Spinal cord (tissue), 10 donors: Measurements from ENCODE around the gene IL11RA. TPM values are rescaled to one million over a fixed set of nuclear protein-coding genes. Genes with fewer than 3 reads are reported as not detected.
A peak's percentile ranks its signal among the peaks of the same experiment; 100 is the strongest.

ENCODE experiments used
- DNase-seq, 6 donors: peaks; one replicate each; pipeline versions ENCODE4 v3.0.0 to v3.0.0-alpha.2; 2013 to 2015; ENCODE audit warnings: low spot score in 6 of 6, low read depth in 4 of 6
- H3K27ac ChIP-seq: one replicate; pipeline ENCODE4 v1.5.1; 2013; ENCODE audit warnings: low read depth, low read length, control low read depth
- H3K27me3 ChIP-seq: one replicate; pipeline ENCODE4 v1.6.1; 2013; ENCODE audit warnings: low read length; ENCODE audit not compliant: control insufficient read depth, insufficient read depth
- H3K36me3 ChIP-seq: one replicate; pipeline ENCODE4 v1.6.1; 2013; ENCODE audit warnings: low read length; ENCODE audit not compliant: control insufficient read depth, insufficient read depth
- H3K4me1 ChIP-seq: one replicate; pipeline ENCODE4 v1.6.1; 2013; ENCODE audit warnings: low read length; ENCODE audit not compliant: control insufficient read depth, insufficient read depth
- H3K4me3 ChIP-seq: one replicate; pipeline ENCODE4 v1.5.1; 2013; ENCODE audit warnings: low read depth, low read length, control low read depth
- H3K9me3 ChIP-seq: one replicate; pipeline ENCODE4 v1.6.1; 2013; ENCODE audit warnings: low read length; ENCODE audit not compliant: control insufficient read depth, insufficient read depth
- WGBS: methylation state at CpG from one replicate; pipeline ENCODE4 v1.1.5; 2013; ENCODE audit warnings: missing lambda C conversion rate; ENCODE audit not compliant: insufficient coverage; 5-methylcytosine and 5-hydroxymethylcytosine counted together
- polyA plus RNA-seq, 2 donors: library from polyadenylated mRNA; unstranded; fragments of 120-200 nt; gene quantifications; one replicate each; pipeline ENCODE4 v1.2.1, GENCODE V29; 2013; ENCODE audit not compliant: insufficient read length in 2 of 2
- total RNA-seq, 2 donors: library from RNA; depleted of rRNA in 1 of 2; stranded (reverse); fragments of 120-200 nt in 1 of 2; fragments of >200 nt in 1 of 2; gene quantifications; one replicate each; pipeline versions ENCODE4 v1.2.3 to v1.2.4, GENCODE V29; 2013 to 2014
- donor health status: healthy.

The IL11RA gene
- total and polyA plus RNA-seq, 4 donors, result 24.1 to 69.9 (median 52.5) TPM

- no peak for DNase-seq
- Histone ChIP-seq H3K4me3 (no peak overlapping the region), H3K27me3 (peaks cover 64% of the 10 kb centered on the region), H3K9me3 (no peaks in the 10 kb centered on the region), H3K36me3 (peaks cover 2% of the 10 kb centered on the region), H3K27ac (no peak overlapping the region), H3K4me1 (peaks cover 21% of the 10 kb centered on the region)
- whole genome bisulfite sequencing, result 27% methylated on average over 4 of the region's 5 CpGs
Observed at GRCh38 chr9:34629491-34629808, 22.5 kb upstream of the IL11RA start.

GRCh38 chr9:34630402-34631154, 21.4 kb upstream of the IL11RA start:
- 49% methylated on average over 4 of the region's 5 CpGs for WGBS
- Histone ChIP-seq H3K9me3 (no peaks in the 10 kb centered on the region), H3K27me3 (peaks cover 54% of the 10 kb centered on the region), H3K27ac (no peak overlapping the region), H3K4me3 (no peak overlapping the region), H3K4me1 (peaks cover 18% of the 10 kb centered on the region), H3K36me3 (peaks cover 12% of the 10 kb centered on the region)
- DNase-seq, result peak in 2 of 6 donors; percentile 58 to 59

- H3K36me3 ChIP-seq, result peaks cover 15% of the 10 kb centered on the region
- H3K4me1 ChIP-seq, result peaks cover 41% of the 10 kb centered on the region
- H3K9me3 ChIP-seq, result no peaks in the 10 kb centered on the region
- DNase-seq, result no peak
- 65% methylated on average over 3 of the region's 5 CpGs for WGBS
- H3K4me3 ChIP-seq, result no peak overlapping the region
- peaks cover 30% of the 10 kb centered on the region for H3K27me3 ChIP-seq
- H3K27ac ChIP-seq, result no peak overlapping the region
Observed at GRCh38 chr9:34633166-34633565, 18.8 kb upstream of the IL11RA start.

- Histone ChIP-seq H3K4me3 (no peak overlapping the region), H3K27me3 (peaks cover 23% of the 10 kb centered on the region), H3K27ac (no peak overlapping the region), H3K36me3 (peaks cover 15% of the 10 kb centered on the region), H3K4me1 (peaks cover 46% of the 10 kb centered on the region), H3K9me3 (no peaks in the 10 kb centered on the region)
- DNase-seq, result peak in 2 of 6 donors; percentile 83 to 88
- 0% methylated on average over 2 of the region's 3 CpGs for WGBS
Observed at GRCh38 chr9:34633851-34634550, 18.0 kb upstream of the IL11RA start.

- no peak for DNase-seq
- no peaks in the 10 kb centered on the region for H3K9me3 ChIP-seq
- no peak overlapping the region for H3K4me3 ChIP-seq
- peaks cover 42% of the 10 kb centered on the region for H3K4me1 ChIP-seq
- peaks cover 16% of the 10 kb centered on the region for H3K27me3 ChIP-seq
- no peak overlapping the region for H3K27ac ChIP-seq
- WGBS, result no CpG with 5 or more reads among the region's 3 CpGs
- peaks cover 15% of the 10 kb centered on the region for H3K36me3 ChIP-seq
Observed at GRCh38 chr9:34634551-34635248, 17.3 kb upstream of the IL11RA start.

- no peak overlapping the region for H3K27ac ChIP-seq
- no peak for DNase-seq
- WGBS, result 97% methylated on average over 14 of the region's 14 CpGs
- peaks cover 40% of the 10 kb centered on the region for H3K4me1 ChIP-seq
- H3K27me3 ChIP-seq, result peaks cover 7% of the 10 kb centered on the region
- no peaks in the 10 kb centered on the region for H3K9me3 ChIP-seq
- no peak overlapping the region for H3K4me3 ChIP-seq
- peaks cover 15% of the 10 kb centered on the region for H3K36me3 ChIP-seq
Observed at GRCh38 chr9:34635556-34635955, 16.4 kb upstream of the IL11RA start.

GRCh38 chr9:34636791-34637355, 15.1 kb upstream of the IL11RA start:
- H3K36me3 ChIP-seq, result peaks cover 15% of the 10 kb centered on the region
- H3K27me3 ChIP-seq, result no peaks in the 10 kb centered on the region
- peak overlapping the region; percentile 67 for H3K4me3 ChIP-seq
- WGBS, result 3% methylated on average over 22 of the region's 23 CpGs
- H3K4me1 ChIP-seq, result peaks cover 34% of the 10 kb centered on the region
- H3K9me3 ChIP-seq, result no peaks in the 10 kb centered on the region
- no peak for DNase-seq
- peak overlapping the region; percentile 87 for H3K27ac ChIP-seq

- peak within 1 kb of the TSS; percentile 87 for H3K27ac ChIP-seq
- WGBS, result under 1% methylated on average over 74 of the region's 74 CpGs
Observed at GRCh38 chr9:34637356-34638137, 14.4 kb upstream of the IL11RA start, which contains the start of gene SIGMAR1. SIGMAR1 (minus strand) TSS chr9:34637787; CDS start chr9:34637697, 90 bp downstream.

GRCh38 chr9:34638138-34638445, 13.9 kb upstream of the IL11RA start:
- H3K9me3 ChIP-seq, result no peaks in the 10 kb centered on the region
- peaks cover 34% of the 10 kb centered on the region for H3K4me1 ChIP-seq
- peak overlapping the region; percentile 67 for H3K4me3 ChIP-seq
- 2% methylated on average over 7 of the region's 7 CpGs for WGBS
- no peaks in the 10 kb centered on the region for H3K27me3 ChIP-seq
- peaks cover 15% of the 10 kb centered on the region for H3K36me3 ChIP-seq
- no peak for DNase-seq
- H3K27ac ChIP-seq, result peak overlapping the region; percentile 87

More at GRCh38 chr9:34637356-34638137, 14.4 kb upstream of the IL11RA start, which contains the start of gene SIGMAR1:
- Histone ChIP-seq H3K4me1 (peaks cover 34% of the 10 kb centered on the region), H3K27me3 (no peaks in the 10 kb centered on the region), H3K9me3 (no peaks in the 10 kb centered on the region), H3K4me3 (peak within 1 kb of the TSS; percentile 67), H3K36me3 (peaks cover 15% of the 10 kb centered on the region)
- DNase-seq, result peak in 5 of 6 donors; percentile 89 to 98 (median 94)
